Parathyroid adenoma (tissue), 2 donors: ENCODE data around the gene ACBD6.

Experiments
- H2AFZ ChIP-seq: fragments of 300-600 bp; sonication (generic); one replicate; pipeline ENCODE4 v1.7.0; 2017; ENCODE audit warnings: antibody characterized with exemption, mild to moderate bottlenecking
- H3K27ac ChIP-seq: fragments of 300-600 bp; sonication (generic); one replicate; pipeline ENCODE4 v1.7.0; 2017
- H3K27me3 ChIP-seq: fragments of 300-600 bp; sonication (generic); one replicate; pipeline ENCODE4 v1.7.0; 2017; ENCODE audit warnings: low read length; ENCODE audit not compliant: control insufficient read depth, insufficient read depth
- H3K36me3 ChIP-seq: fragments of 300-600 bp; sonication (generic); one replicate; pipeline ENCODE4 v1.7.0; 2017; ENCODE audit warnings: low read length; ENCODE audit not compliant: control insufficient read depth, insufficient read depth
- H3K4me1 ChIP-seq: fragments of 300-600 bp; sonication (generic); one replicate; pipeline ENCODE4 v1.7.0; 2017; ENCODE audit warnings: control low read depth
- H3K4me2 ChIP-seq: fragments of 300-600 bp; sonication (generic); one replicate; pipeline ENCODE4 v1.7.0; 2017; ENCODE audit warnings: low read length
- H3K4me3 ChIP-seq: fragments of 300-600 bp; sonication (generic); one replicate; pipeline ENCODE4 v1.7.0; 2017; ENCODE audit warnings: low read depth, low read length
- H3K79me2 ChIP-seq: fragments of 300-600 bp; sonication (generic); one replicate; pipeline ENCODE4 v1.7.0; 2017; ENCODE audit warnings: control low read depth
- H3K9ac ChIP-seq: fragments of 300-600 bp; sonication (generic); one replicate; pipeline ENCODE4 v1.7.0; 2017; ENCODE audit warnings: mild to moderate bottlenecking
- H3K9me3 ChIP-seq: fragments of 300-600 bp; sonication (generic); one replicate; pipeline ENCODE4 v1.7.0; 2017; ENCODE audit warnings: low read length; ENCODE audit not compliant: control insufficient read depth
- TF ChIP-seq, protein P1 (sequence below): fragments of 300-600 bp; sonication (generic); IDR thresholded peaks from one replicate; pipeline ENCODE4 v1.7.0; 2017; ENCODE audit warnings: antibody characterized with exemption, mild to moderate bottlenecking
- donor health status: primary hyperparathyroidism.

ACBD6 gene

DNA sequence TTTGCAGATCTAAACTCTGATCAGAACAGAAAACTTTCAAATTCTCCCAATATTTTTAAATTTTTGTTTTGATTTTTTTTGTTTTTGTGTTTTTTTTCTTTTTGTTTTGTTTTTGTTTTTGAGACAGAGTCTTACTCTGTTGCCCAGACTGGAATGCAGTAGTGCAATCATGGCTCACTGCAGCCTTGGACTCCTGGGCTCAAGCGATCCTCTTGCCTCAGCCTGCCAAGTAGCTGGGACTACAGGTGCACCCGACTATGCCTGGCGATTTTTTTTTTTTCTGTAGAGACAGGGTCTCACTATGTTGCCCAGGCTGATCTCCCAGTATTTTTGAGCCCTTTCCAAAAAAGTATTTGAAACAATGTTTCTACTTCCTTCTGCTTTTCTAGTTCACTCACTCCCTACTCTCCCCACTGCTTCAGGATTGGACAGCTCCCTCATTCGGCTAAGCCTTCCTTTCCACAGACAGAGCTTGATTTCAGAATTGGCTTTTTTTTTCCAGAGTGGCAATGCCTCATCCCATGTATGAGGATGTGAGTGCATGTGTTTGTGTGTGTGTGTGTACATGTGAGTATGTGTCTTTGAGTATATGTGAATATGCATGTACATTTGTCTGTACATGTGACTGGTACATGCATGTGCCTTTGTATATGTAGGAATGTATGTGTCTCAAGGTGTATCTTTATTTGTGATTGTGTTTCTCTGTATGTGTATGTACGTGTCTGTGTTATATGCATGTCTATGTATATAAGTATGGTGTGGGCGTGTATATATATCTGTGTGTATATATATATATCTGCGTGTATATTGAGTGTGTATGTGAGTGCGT is 260.4 kb downstream of the ACBD6 start:
- no peak overlapping the region for H2AFZ ChIP-seq
- H3K4me1 ChIP-seq = no peaks in the 10 kb centered on the region
- no peaks in the 10 kb centered on the region for H3K36me3 ChIP-seq
- TF ChIP-seq, protein P1, sequence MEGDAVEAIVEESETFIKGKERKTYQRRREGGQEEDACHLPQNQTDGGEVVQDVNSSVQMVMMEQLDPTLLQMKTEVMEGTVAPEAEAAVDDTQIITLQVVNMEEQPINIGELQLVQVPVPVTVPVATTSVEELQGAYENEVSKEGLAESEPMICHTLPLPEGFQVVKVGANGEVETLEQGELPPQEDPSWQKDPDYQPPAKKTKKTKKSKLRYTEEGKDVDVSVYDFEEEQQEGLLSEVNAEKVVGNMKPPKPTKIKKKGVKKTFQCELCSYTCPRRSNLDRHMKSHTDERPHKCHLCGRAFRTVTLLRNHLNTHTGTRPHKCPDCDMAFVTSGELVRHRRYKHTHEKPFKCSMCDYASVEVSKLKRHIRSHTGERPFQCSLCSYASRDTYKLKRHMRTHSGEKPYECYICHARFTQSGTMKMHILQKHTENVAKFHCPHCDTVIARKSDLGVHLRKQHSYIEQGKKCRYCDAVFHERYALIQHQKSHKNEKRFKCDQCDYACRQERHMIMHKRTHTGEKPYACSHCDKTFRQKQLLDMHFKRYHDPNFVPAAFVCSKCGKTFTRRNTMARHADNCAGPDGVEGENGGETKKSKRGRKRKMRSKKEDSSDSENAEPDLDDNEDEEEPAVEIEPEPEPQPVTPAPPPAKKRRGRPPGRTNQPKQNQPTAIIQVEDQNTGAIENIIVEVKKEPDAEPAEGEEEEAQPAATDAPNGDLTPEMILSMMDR = no peak
- H3K27me3 ChIP-seq = peaks cover 16% of the 10 kb centered on the region
- H3K27ac ChIP-seq = no peak overlapping the region
- no peak overlapping the region for H3K4me2 ChIP-seq
- H3K79me2 ChIP-seq = no peaks in the 10 kb centered on the region
- no peaks in the 10 kb centered on the region for H3K9me3 ChIP-seq
- no peak overlapping the region for H3K9ac ChIP-seq
- no peak overlapping the region for H3K4me3 ChIP-seq

DNA sequence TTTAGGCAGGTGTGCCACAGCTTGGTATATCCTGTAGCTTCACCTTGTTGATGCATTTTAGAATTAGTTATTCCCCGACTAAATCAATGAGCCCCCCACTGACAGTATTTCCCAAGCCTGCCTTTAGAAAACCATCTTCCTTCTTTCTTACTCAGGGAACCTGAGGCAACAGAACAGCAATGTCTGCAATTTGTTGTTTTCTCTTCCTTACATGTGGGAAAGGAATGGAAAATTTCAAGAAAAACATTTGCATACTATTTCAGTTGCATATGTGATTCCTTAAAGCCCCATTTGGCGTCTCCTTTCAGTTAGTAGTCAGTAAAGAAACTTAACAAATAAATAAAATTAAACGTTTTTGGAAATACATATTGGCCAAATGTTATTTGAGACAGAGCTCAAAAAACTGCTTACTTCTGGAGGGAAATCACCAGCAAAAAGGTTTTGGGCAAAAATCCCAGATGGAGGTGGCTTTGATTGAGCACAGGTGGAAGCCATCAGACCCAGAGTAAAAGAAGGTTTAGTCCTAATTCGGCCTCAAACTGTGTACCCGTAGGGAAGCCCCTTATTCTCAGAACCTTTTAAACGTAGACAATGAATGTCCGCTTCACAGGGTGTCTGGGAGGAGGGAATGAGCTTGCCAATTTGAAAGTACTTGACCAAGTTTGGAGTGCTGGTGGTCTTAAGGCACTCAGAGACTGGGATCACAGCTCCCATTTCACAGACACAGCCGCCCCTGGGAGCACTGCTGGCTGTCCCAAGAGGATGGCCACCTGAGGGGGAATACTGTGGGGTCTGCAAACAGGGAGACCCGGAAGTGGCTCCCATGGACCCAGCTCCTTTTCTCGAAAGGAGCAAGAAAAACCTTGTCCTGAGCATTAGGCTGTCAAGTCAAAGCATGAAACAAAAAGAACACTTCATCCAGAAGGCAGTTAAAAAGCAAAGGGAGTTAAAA is 263.0 kb downstream of the ACBD6 start:
- Histone ChIP-seq H3K36me3 (no peaks in the 10 kb centered on the region), H3K79me2 (no peaks in the 10 kb centered on the region), H3K27me3 (peaks cover 38% of the 10 kb centered on the region), H3K4me1 (no peaks in the 10 kb centered on the region), H2AFZ (no peak overlapping the region), H3K9me3 (no peaks in the 10 kb centered on the region), H3K27ac (no peak overlapping the region), H3K4me3 (no peak overlapping the region), H3K9ac (no peak overlapping the region), H3K4me2 (no peak overlapping the region)
- TF ChIP-seq, protein P1 = no peak

DNA sequence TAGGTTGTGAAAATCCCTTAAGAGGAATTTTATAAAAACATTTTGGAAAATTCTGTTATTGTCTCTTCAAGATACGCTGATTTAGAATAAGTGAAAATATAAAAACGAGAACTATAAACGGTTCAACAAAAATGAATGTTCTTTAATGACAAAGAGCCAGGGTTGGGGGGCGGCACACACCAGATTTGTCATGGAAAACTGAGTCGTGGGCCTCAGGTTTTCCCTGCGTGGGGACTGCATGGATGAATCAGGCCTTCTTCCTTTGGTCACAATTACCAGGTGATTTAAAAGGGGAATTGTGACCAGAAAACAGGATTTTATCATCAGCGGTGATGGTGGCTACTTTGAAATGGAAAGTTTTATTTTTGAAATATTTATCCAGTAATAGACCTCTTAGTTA is 263.7 kb downstream of the ACBD6 start:
- Histone ChIP-seq H3K4me3 (no peak overlapping the region), H3K9ac (no peak overlapping the region), H3K4me1 (no peaks in the 10 kb centered on the region), H3K9me3 (no peaks in the 10 kb centered on the region), H3K79me2 (no peaks in the 10 kb centered on the region), H3K4me2 (no peak overlapping the region), H3K27ac (no peak overlapping the region), H3K36me3 (no peaks in the 10 kb centered on the region), H2AFZ (no peak overlapping the region), H3K27me3 (peaks cover 42% of the 10 kb centered on the region)
- TF ChIP-seq, protein P1 = no peak
